ENCODE data around the gene GEMIN4.
A peak's percentile ranks its signal among the peaks of the same experiment; 100 is the strongest.
"Not testable (repeated sequence)": the region's sequence is repeated elsewhere in the genome, so short reads cannot be mapped to it uniquely, and the experiment has no call there.

Gene GEMIN4

DNA sequence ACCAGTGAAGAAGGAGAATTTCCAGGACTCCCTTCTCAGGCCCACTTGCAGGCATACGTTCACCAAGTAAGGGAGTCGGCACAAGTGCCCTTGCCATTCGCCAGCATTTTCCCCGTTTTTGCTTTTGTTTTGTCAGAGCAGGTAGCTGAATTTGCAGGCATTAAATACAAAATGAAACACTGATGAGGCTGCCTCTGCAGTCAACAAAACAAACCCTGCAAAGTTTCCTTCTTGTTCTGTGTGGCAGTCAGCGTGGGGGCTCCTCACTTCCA, 22.2 kb upstream of the GEMIN4 start:
- DNase-seq, result no peak

- DNase-seq, result no peak
Measured at GRCh38 chr17:773467-774312, 21.6 kb upstream of the GEMIN4 start.

GRCh38 chr17:773016-773415, 21.0 kb upstream of the GEMIN4 start:
- no peak for DNase-seq

- no peak for DNase-seq
Measured at GRCh38 chr17:767076-767475, 15.0 kb upstream of the GEMIN4 start.

DNA sequence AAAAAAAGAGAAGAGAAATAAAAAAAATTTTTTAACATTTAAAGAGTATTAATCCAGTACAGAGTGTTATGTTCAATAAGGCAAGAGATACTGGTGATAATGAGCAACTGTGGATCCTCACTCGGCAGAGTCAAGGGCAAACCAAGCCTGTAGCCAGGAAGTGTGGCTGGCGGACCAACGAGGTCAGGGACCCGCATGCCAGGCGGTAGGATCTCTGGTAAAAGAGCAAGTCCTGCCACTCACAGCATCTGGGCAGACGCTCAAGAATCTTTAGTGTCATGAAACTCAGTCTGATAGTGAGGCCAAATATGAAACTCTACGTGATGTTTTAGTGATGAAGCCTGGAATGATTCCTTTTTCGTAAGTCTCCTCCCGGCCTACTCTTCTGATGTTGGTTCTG, 8.3 kb upstream of the GEMIN4 start:
- no peak for DNase-seq

DNA sequence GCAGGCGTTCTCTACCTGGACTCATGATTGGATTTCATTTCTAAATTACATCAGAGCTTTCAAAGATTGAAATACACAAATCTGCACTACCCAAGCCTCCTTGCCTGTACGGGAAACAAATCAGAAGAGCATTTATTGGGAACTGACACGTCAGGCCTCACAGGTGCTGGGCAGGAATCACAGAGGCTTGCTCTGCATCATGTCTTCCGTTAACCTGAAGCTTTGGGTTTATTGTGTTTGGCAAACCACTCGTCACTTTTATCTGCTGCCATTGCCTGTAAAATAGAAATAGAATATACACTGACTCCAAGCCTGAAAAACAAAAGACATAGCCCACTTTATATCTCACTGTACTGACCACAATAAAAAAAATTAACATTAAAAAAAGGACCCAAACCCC, 7.9 kb upstream of the GEMIN4 start:
- no peak for DNase-seq

DNA sequence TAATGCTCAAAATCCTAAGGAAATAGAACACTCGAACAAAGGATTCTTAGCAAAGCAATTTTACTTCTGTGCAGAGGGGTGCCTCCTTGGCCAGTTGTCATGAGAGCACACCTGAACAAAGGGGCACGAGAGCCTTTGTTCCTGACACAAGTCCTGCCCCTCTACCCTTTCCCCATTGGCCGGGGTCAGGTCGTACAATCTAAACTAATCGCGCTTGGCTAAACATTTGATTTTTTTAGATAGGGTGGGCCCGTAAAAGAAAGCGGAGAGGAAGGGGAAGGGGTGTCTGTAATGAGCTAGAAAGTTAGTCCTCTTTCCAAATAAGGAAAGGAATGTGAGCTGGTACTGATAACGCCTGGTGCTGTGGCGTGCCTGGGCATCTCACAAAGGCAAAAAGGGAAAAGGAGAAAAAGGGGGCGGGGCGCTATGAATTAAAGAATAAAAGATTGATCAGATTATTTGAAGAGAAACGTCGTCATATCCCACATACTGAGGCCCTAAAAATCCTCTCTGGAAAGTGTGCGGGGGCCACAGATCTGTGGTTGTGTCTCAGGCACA, 4.0 kb upstream of the GEMIN4 start:
- not testable (repeated sequence) for DNase-seq

- DNase-seq, result not testable (repeated sequence)
Measured at GRCh38 chr17:755319-755961, 3.4 kb upstream of the GEMIN4 start.

GRCh38 chr17:753418-753817, 1.4 kb upstream of the GEMIN4 start:
- DNase-seq, result no peak

- DNase-seq, result peak; percentile 37
Measured at GRCh38 chr17:752620-753219, 656 bp upstream of the GEMIN4 start.

DNA sequence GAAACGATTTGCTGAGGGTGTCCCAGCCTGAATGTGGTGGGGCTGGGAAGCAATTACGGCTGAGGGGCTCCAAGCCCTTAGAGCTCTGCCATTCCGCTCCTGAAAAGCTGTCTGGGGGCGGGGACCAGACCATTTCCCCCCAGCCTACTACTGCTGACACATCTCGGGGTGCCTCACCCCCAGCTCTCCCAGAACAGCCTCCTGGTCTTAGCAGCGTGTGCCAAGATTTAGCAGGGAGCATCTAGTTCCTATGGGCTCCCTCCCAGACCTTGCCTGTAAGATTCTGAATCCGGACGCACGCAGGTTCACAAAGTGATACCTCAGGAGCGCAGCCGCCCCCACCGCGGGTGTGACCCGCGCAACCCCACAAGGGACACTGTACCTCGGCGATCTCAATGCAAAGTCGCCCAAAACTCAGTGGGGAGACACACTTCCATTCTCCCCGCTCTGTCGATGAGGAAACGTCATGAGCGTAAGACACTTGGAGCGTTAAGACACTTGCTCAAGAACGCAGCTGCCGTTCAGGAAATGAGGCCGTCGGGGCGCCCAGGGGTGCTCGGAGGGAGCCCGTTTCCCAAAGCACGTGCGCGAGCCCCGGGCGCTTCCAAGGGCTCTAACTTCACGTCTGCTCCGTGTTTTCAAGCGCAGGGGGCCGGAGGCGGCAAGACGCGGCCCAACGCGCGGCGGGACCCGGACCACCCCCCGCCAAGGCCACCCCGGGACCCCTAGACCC, 629 bp downstream of the GEMIN4 start:
- peak; percentile 44 for DNase-seq

DNA sequence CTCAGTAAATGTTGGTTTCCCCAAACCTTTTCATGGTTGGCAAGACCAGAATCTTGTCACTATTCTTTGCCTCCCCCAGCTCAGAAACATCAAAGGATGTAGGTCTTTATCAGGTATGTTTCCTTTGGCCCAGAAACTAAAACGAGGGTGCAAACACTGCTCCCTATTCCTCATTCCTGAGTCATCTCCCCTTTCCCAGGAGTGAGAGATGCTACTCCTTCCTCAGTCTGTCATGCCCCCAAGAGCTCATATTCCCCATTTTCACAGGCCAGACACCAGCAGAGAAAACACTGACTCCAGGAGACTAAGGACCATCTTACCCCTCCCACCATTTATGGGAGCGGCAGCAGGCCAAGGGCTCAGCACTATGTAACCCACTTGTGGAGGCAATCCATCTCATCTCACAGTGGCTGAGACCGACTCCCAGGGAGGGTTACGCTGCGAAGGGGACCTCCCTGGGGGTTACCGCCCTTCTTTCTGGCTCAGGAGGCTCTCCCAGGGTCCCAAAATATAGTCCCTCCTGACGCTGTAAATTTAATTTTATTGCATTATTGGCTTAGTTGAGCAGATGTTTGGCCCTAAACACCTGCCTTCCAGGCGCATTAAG, 1.5 kb downstream of the GEMIN4 start:
- DNase-seq, result no peak

DNA sequence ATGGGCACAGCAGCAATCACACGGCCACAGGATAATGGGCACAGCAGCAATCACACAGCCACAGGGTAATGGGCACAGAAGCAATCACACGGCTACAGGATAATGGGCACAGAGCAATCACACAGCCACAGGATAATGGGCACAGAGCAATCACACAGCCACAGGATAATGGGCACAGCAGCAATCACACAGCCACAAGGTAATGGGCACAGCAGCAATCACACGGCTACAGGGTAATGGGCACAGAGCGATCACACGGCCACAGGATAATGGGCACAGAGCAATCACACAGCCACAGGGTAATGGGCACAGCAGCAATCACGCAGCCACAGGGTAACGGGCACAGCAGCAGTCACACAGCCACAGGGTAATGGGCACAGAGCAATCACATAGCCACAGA, 2.7 kb downstream of the GEMIN4 start:
- not testable (repeated sequence) for DNase-seq

GRCh38 chr17:748604-749003, 3.5 kb downstream of the GEMIN4 start:
- DNase-seq, result not testable (repeated sequence)

DNA sequence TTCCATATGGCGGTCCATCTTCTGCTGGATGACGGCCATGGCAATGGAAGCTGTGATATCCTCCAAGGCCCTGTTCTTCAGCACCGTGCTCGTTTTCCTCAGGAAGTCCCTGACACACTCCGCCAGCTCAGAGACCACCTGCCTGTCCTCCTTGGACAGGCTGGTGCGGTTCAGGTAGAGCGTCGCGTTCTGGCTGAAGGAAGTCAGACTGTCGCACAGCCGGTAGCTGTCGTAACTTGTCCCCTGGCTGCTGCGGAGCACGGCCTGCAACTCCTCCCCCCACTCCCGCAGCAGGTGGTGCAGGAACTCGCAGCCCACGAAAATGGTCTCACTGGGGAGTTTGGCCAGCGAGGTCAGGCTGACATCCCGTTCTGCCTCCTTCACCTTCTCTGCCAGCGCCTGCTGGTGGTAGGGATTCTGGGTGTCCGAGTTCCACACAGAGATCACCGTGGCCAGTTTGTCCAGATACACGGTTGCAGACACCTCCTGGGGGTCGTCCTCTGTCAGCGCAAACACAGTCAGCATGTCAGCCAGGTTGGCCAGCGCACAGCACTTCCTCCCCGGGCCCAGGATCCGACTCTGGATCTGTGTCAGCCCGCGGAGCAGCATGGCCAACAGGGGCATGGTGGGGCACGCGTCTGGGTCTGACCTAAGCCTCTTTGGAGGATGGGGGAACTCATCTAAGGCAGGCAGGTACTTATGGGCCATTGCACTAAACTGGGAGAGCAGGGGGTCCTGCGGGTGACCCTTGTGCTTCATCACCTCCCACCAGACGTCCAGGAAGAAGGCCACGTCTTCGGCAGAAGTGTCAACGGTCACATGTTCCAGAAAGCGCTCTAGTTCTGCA, 5.1 kb downstream of the GEMIN4 start:
- no peak for DNase-seq

DNA sequence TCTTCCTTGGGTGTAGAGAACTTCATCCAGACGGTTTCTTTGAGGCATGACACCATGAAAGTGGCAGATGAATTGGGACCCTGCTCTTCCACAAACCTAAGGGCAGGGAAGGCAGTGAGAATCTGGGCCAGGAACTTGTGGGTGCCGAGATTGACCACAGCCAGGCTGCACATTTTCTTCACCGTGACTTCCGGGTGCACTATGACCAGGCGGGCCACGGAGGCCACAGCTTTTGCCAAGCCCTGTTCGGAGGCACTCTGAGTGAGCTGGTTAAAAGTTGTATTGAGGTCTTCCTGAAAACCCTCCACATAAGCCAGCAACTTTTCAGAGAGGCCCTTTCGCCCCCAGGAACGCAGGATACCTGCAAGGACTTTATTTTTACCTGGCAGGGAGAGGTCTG, 5.9 kb downstream of the GEMIN4 start:
- no peak for DNase-seq

DNA sequence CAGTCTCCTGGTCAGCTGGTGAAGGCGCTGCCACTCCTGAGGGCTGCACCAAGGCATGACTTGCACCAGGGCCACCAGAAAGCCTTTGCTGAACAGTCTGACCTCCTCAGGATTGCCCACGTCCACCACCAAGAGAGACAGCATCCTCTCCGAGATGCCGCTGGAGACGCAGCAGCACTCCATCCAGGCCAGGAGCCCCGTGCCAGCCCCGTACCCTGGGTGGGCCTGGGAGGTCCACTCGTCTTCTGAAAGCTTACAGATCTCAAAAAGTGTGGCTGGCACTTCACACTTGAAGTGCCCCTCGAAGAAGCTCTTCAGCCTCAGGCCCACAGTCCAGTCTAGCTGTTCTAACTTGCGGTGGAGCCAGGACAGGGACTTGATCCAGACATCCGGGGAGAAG, 6.7 kb downstream of the GEMIN4 start:
- no peak for DNase-seq

- no peak for DNase-seq
Measured at GRCh38 chr17:744937-745336, 7.1 kb downstream of the GEMIN4 start.

- no peak for DNase-seq
Measured at GRCh38 chr17:743139-743538, 8.9 kb downstream of the GEMIN4 start.

- DNase-seq, result no peak
Measured at GRCh38 chr17:742147-742793, 9.8 kb downstream of the GEMIN4 start.

GRCh38 chr17:740240-741017, 11.6 kb downstream of the GEMIN4 start:
- no peak for DNase-seq

Measured in activated T-cell treated with anti-CD3 and anti-CD28 coated beads for 4 hours (primary cell).